Pons (tissue), 1 donor: ENCODE measurements around the gene LMOD3.
A peak's percentile ranks its signal among the peaks of the same experiment; 100 is the strongest.

Experiments used
- DNase-seq: peaks from one replicate; pipeline ENCODE4 v3.0.0-alpha.2; 2016; ENCODE audit warnings: low spot score

Gene LMOD3

DNA sequence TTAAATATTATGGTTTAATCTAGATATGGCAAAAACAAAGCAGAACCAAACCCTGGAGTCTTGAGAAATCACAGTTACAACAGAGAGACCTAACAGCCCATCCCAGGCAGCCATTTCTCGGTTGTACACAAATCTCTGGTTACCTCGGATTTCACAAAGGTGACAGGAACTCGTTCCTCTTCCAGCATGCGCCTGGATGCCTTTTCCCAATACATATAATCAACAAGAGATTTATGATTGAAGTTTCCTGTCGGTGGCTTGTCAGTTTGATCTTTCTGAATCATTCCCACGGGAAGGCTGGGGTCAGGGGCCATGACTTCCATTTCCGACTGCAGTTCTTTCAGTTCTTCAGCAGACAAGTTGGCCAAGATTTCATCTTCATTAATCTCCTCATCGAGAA lies 445 bp downstream of the LMOD3 start:
- DNase-seq: no peak

GRCh38 chr3:69121513-69121912 lies 882 bp downstream of the LMOD3 start:
- DNase-seq: no peak

GRCh38 chr3:69120879-69121464 lies 1.4 kb downstream of the LMOD3 start:
- DNase-seq: peak; percentile 94

- DNase-seq: no peak
Observed at GRCh38 chr3:69119681-69120080, 2.7 kb downstream of the LMOD3 start.

GRCh38 chr3:69119138-69119537 lies 3.3 kb downstream of the LMOD3 start:
- no peak for DNase-seq

- no peak for DNase-seq
Observed at GRCh38 chr3:69118555-69118954, 3.8 kb downstream of the LMOD3 start.

DNA sequence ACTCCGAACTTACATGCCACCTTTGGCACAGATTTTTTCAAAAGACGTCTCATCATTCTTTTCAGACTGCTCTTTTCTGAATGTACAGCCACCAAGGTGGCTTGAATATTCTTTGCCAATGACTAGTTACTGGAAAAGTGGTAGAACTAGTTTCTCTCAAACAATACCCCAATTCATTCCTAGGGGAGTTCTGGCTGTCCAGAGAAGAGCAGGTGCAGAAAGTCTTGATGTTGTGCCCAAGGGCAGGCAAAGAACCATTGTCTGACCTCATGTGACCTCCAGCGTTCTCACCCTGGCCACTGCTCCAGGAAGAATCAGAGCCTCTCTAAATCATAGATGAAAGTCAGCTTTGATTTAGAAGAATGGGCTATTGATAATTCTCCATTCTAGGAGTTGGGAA lies 5.5 kb downstream of the LMOD3 start:
- peak; percentile 97 for DNase-seq

DNA sequence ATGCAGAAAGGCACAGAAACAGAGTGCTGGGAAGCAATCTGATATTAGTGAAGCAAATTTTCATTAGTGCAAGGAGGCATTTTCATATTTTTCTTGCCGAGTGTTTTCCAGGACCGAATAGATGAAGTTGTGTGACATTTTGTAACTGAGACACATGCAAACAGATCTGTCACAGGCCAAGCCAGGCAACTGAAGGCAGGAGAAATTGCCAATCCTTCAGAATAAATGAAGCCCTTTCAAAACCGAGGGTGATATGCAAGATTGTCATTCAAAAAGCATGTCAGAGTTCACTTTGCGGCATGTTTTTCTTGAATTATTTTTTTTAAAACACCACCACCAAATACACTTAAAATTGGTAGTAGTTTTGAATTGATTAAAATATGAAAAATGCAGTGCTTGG lies 6.2 kb downstream of the LMOD3 start:
- DNase-seq: no peak

GRCh38 chr3:69115731-69116130 lies 6.7 kb downstream of the LMOD3 start:
- DNase-seq: no peak

GRCh38 chr3:69113536-69113935 lies 8.9 kb downstream of the LMOD3 start:
- no peak for DNase-seq

DNA sequence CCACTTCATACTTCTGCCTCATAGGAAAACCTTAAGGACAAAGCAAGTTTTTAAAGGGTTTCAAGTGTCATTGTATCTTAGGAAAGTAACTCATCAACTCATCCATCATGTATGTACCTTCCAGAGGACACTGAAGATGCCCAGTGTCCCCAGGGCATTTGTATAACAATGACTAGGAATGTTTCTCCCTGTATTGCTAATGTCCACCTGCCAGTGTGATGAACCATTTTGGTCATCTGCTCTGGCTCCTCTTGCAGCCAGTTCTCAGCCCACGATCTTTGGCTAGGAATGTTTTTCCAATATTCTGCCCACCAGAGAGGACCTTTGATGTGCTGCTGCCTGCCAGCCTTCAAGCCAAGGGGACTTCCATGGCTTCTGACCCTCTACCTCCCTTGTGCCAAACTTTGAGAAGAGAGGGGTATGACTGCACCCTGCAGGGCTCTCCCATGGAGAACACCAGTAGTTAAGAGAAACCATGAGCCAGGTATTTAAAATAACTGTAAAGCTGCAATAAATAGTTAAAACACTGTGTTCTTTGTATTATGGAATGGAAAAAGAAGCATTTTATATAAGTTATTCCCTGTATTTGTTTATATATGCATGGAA lies 11.4 kb downstream of the LMOD3 start:
- no peak for DNase-seq

DNA sequence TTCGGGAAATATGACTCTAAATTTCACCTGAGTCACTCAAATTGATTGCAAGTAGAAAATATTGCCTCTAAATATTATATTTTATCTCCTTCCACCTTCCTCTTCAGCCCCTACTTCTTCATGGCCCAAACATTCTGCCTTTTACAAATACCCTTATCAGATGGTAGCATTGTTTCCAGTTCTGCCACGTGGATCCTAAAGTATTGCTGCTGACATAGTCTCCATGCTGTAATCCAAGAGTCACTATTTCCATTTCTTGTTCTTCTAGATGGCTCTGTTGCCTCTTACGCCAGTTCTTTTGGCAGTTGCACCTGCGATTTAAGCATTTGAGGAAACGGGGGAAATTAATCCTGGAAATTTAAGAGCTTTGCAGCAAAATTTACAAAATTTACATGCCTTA lies 13.6 kb downstream of the LMOD3 start:
- no peak for DNase-seq

GRCh38 chr3:69107841-69108240 lies 14.6 kb downstream of the LMOD3 start:
- DNase-seq: no peak

- DNase-seq: no peak
Observed at GRCh38 chr3:69105320-69105719, 17.1 kb downstream of the LMOD3 start.

DNA sequence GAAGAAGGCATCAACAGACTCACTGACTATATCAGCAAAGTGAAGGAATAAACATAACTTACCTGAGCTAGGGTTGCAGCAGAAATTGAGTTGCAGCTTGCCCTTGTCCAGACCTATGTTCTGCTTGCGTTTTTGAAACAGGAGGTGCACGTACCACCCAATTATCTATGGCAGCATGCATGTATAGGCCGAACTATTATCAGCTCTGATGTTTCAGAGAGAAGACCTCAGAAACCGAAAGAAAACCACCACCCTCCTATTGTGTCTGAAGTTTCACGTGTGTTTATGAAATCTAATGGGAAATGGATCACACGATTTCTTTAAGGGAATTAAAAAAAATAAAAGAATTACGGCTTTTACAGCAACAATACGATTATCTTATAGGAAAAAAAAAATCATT lies 17.8 kb downstream of the LMOD3 start:
- DNase-seq: no peak

GRCh38 chr3:69103123-69103522 lies 19.3 kb downstream of the LMOD3 start:
- DNase-seq: no peak

DNA sequence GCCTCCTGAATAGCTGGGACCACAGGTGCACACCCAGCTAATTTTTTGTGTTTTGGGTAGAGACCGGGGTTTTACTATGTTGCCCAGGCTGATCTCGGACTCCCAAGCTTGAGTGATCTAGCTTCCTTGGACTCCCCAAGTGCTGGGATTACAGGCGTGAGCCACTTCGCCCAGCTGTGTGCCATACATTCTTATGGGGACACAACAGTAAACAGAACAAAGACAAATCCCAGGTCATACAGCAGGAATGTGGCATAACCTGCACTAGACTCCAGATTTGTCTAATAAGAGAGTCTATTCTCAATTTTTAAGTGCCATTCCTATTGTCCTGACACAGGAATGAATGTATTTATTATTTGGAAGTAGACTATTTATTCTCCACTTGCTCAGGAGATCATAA lies 20.0 kb downstream of the LMOD3 start:
- DNase-seq: no peak

- no peak for DNase-seq
Observed at GRCh38 chr3:69099576-69099975, 22.8 kb downstream of the LMOD3 start.

DNA sequence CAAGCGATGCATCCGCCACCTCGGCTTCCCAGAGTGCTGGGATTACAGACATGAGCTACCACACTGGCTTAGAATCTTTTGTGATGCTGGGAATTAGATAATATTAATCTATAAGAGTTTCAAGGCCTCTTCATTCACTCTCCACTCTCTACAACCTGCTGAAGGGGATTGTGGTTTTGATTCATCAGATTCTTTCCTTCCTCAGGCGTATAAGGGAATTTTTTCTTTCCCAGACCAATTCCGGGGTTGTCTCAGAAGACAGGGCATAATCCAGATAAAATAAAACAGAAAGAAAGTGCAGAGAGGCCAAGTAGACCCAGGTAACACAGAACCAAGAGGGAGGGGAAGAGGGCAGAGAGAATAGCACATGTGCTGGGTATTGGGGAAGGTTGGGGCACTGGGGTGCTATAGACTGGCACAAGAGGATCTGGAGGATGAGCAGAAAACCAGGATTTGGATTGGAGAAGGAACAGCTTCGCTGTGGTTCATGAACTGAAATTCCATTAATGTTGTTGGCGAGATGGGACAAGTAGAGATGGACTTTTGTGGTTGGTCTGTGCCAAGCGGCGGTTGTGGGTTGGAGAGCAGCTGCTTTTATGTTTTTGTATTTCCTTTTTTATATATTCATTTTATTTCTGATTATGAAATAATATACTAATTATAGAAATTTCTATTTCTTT lies 24.8 kb downstream of the LMOD3 start:
- no peak for DNase-seq

- DNase-seq: no peak
Observed at GRCh38 chr3:69096299-69096698, 26.1 kb downstream of the LMOD3 start.

DNA sequence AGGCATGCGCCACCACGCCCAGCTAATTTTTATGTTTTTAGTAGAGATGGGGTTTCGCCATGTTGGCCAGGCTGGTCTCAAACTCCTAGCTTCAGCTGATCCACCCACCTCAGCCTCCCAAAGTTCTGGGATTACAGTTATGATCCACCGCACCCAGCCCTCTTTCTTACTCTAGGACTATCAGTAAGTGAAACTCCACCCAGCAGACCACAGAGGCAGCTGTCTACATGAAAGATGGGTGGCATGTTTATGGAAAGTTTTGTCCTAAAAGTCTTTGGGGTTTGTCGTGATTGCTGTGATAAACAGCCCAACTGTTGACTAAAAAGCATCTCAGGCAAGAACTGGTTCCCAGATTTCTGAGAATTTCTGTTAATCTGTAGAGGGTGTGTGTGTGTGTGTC lies 26.8 kb downstream of the LMOD3 start:
- DNase-seq: no peak

DNA sequence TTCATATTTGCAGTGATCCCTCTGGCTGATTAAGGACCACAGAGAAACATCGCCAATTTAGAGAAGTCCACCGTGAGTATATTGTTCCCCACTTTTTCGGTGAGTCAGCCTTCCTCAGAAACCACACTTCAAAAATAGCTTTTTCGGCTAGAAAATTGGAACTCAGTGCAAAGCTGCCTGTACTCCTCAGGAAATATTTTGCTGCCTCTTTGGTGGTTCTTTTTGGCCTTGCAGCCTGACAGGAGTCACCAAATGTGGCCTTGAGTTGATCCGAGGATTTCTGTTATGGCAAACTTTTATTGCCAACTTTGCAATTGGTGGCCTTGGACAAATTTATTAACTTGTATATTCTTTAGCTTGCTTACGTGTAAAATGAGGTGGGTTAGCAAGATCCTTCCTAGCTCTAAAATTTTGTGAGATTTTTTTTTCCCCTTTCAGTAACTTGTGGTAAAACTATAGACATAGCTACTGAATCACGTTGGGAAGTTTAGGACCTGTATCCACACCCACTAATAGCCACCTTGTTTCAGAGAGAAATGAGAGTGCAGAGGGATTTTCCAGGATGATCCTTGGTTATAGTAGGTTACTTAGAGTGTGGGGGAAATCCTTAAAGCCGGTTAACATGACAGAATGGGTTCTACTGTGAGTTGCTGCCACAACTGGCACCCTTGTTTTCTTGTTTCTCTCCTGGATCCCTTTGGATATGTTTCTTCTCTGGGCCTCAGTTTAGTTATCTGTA lies 27.8 kb downstream of the LMOD3 start:
- DNase-seq: peak; percentile 77

DNA sequence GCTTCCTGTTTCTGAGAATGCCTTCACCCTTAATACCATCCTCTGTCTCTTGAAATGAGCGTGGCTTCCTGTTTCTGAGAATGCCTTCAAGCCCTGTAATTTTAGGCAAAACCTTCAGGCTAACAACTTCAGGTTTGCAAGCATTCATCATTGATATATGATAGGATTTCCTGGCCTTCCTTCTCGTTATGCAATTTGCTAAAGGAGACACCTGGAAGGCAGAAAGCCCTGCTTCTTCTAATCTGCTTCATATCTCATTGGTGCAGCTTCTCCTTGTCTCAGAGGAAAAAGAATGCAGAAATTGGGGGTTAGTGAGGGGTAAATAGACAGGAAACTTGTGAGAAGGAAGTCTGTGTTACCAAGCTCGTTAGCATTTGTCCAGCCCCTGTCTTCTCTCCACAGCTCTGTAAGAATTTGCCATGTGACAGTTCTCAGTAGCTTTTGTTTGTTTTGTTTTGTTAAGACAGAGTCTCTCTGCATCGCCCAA lies 30.3 kb downstream of the LMOD3 start:
- peak; percentile 96 for DNase-seq
